Fibroblast of peridontal ligament (primary cell): ENCODE data around the gene H2AZ1.

Experiments used
- DNase-seq: peaks from one replicate; pipeline ENCODE4 v3.0.0-alpha.2; 2010; ENCODE audit errors: extremely low read depth

H2AZ1 gene

DNA sequence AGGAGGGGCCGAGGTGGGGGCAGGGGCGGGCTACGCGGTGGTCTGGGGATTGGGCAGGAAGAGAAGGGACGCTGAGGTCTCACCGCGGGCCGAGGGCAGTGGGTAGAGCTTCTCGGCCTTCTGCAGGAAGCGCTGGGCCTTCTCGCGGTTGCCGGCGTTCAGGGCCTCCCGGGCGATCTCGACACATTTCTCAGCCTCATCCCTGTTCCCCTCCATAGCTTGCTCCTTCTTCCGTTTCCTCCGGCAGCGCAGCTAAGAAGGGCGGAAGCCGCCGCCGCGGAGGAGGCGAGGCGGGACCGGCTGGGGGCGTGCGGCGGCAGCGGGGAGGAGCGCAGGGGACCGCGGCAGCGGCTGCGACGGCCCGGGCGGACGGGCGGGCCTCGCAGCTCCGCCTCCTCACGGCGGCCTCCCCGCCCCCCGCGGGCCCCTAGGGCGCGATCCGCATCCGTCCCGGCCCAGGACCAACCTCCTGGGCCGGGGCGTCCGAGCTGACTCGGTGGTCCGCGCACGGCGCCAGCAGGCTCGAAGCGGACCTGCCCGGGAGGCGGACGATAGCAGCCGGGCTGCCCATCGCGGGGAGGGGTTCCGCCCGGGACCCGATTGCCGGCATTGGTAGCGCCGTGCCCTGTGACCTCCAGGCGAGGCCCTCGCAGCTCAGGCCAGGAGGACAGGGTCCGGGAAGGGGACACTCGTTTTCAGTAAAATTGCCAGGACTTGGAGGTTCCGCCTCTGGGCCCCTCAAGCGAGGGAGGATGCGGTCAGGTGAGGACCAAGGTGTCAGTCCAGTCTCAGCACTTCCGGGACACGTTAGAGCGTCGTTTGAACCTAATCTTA, 3.5 kb downstream of the H2AZ1 start, which contains the start of gene DNAJB14:
Gene DNAJB14 (minus strand): TSS at position 263 of the 834 bp plus-strand sequence. CDS start 47 bp downstream, at position 216.
- DNase-seq: peak; percentile 63

DNA sequence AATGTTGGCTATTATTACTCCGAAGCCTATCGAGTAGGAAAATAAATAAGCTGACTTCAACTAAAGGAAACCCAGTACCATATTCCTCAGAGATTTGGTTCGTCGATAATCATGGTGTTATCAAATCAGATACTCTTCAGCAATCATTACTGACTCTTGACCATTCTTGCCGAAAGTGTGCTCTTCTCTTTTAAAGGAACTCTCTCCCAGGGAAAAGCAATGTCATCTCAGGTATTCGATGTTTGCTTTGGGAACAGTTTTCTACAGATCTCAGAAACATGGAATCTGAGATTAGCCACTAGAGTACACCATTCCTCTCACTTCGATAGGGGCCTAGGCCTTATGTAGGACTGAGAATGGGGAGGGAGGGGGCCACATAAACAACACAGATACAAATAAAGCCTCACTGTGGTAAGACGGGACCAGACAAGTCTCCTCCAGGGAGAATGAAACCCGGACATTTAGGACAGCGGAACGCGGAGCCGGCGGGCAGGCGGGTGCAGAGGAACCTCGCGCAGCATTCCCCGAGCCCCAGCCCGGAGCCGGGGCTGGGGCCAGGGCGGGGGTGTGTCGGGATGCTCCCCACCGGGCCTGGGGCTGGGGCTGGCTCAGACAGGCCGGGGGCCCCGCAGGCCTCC, 4.2 kb downstream of the H2AZ1 start:
- peak; percentile 38 for DNase-seq

DNA sequence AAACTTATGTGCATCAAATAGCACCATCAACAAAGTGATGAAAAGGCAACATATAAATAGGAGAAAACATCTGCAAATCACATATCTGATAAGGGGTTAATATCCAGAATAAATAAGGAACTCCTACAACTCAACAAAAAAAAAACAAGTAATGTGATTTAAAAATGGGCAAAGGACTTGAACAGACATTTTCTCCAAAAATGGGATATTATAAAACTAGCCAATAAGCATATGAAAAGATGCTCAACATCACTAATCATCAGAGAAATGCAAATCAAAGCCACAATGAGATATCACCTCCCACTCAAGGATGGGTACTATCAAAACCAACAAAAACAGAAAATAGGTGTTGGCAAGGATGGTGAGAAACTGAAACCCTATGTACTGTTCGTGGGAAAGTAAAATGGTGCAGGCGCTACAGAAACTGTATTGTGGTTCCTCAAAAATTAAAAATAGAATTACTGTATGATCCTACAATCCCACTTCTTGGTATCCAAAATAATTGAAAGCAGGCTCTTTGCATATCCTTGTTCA, 6.1 kb downstream of the H2AZ1 start:
- DNase-seq: no peak

DNA sequence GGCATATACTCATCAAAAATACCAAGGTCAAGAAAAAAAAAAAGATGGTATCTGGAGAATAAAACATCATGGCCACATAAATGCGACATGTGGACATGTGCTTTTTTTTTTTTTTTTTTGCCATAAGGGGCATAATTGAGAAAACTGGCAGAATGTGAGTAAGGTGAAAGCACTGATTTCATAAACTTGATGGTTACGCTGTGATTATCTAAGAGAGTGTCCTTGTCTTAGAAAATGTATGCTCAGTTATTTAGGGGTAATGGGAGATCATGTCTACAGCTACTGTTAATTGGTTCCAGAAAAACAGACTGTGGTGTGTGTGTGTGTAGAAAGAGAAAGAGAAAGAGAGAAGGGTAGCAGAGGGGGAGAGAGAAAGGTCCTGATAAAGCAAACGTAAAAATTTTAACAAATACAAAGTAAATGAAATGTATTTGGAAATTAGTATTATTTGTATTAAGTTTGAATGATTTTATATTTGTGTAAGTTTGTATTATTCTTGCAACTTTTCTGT, 11.8 kb downstream of the H2AZ1 start:
- DNase-seq: no peak

DNA sequence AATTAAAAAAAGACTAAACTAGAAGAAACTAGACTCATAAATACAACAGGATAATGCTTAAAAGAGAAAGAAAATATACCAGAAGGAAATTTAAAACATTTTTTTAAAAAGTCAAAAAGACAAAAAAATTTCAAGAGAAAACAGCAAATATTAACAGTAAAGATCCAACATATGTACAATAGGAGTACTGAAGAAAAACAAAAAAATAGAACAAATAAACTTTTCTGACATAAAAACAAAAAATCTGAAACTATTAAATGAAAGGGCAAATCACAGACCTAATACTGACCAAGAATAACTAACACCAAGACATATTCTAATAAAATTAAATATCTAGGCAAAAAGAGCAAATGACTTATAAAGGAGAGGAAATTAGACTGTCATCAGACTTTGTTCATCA, 15.2 kb downstream of the H2AZ1 start:
- DNase-seq: peak; percentile 36

DNA sequence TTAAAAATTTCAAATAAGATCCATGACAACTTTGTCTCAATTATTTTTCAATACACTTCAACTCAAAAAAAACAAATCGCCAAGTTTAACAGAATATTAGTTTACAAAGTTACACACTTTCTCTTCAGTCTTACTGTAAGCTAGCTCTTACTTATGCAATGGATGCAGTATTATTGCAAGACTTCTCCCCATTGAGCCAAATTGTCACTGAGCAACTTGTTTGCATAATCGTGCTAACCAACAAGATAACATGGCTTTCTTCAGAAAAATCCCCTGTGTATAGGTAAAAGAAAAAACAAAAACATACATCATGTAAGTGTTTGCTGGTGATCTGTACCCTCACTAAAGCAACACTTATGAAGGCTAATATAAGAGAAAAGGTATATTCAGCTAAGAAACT, 22.5 kb downstream of the H2AZ1 start:
- DNase-seq: no peak

DNA sequence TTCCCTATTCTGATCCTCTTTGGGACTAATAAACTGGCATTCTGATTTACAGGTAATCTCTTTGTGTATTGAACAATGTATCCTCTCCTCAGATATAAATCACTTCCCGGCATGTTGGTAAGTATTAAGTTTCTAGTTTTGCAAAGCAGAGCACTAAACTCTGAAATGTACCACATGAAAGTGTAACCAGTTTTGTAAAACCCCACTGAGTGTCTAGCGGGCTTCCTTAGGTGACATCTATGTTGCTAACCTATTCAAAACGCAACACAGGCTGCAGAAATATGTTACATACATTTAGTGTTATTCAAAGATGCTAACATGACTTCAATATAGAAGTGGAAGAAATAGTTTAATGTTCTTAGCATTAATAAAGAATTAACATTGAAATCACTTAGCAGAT, 28.9 kb downstream of the H2AZ1 start:
- no peak for DNase-seq

DNA sequence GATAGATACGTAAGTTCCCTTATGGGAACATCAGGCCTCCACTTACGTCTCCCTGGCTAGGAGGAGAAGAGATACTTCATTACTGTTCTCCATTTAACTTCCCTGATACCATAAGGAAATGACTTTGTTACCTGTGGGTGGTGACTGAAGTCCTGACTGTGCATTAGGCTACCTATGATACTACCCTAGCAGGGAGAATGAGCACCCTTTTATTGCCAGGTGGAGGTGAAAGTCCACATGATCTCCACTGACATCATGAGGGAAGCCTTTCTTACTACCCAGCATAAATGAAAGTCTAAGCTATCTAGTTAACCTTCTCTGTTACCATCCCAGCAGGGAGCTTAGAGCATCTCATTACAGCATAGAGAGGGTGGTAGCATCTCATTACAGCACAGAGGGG, 31.4 kb downstream of the H2AZ1 start:
- no peak for DNase-seq

DNA sequence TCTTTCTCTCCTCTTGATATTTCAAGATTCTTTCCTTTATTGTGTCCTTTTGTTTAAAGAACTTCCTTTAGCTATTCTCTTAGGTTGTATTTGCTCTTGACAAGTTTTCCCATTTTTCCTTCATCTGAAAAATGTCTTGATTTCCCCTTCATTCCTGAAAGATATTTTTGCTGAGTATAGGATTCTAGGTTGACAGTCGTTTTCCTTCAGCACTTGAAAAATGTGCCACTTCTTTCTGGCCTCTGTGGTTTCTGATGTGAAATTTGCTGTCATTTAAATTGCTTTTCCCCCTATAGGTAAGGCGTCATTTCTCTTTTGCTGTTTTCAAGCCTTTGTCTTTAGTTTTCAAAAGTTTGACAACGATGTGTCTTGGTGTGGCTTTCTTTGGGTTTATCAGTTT, 32.5 kb downstream of the H2AZ1 start:
- DNase-seq: no peak

DNA sequence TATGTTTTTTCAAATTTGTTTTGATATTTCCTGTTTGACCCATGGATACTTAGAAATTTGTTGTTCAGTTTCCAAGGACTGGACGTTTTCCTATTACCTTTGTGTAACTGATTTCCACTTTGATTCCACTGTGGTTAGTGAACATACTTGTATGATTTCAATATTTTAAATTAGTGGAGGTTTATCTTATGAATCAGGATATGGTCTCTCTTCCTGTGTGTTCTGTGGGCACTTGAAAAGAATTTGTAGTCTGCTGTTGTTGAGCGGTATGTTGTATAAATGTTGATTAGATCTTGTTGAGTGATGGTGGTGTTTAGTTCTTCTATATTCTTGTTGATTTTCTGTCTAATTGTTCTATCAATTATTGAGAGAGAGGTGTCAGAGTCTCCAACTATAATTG, 34.6 kb downstream of the H2AZ1 start:
- DNase-seq: no peak
